Smooth muscle cell (in vitro differentiated cells): Measurements from ENCODE around the gene SDK2. TPM values are rescaled to one million over a fixed set of nuclear protein-coding genes. Genes with fewer than 3 reads are reported as not detected.

Experiments
- DNase-seq: peaks from one replicate; lab custom pipeline; 2025; ENCODE audit not compliant: unreplicated experiment; lab: John Stamatoyannopoulos, UW
- H2AFZ ChIP-seq: fragments of 200-600 bp; sonication (generic); 2 replicates; pipeline ENCODE4 v1.6.0; 2016; ENCODE audit warnings: antibody characterized with exemption, low read depth, mild to moderate bottlenecking
- H3F3A ChIP-seq: fragments of 200-600 bp; sonication (generic); 2 replicates; pipeline ENCODE4 v1.6.0; 2017; ENCODE audit warnings: antibody characterized with exemption, low read depth
- H3K27ac ChIP-seq: fragments of 200-600 bp; sonication (generic); 2 replicates; pipeline ENCODE4 v1.5.1; 2016; ENCODE audit warnings: low read depth, mild to moderate bottlenecking
- H3K27me3 ChIP-seq: fragments of 200-600 bp; sonication (generic); 2 replicates; pipeline ENCODE4 v1.6.1; 2016; ENCODE audit warnings: low read depth, mild to moderate bottlenecking
- H3K36me3 ChIP-seq: fragments of 200-600 bp; sonication (generic); 2 replicates; pipeline ENCODE4 v1.5.1; 2016; ENCODE audit warnings: low read depth
- H3K4me1 ChIP-seq: fragments of 200-600 bp; sonication (generic); 2 replicates; pipeline ENCODE4 v1.5.1; 2016; ENCODE audit warnings: low read depth
- H3K4me2 ChIP-seq: fragments of 200-600 bp; sonication (generic); 2 replicates; pipeline ENCODE4 v1.6.0; 2016; ENCODE audit warnings: mild to moderate bottlenecking
- H3K4me3 ChIP-seq: fragments of 200-600 bp; sonication (generic); 2 replicates; pipeline ENCODE4 v1.5.1; 2016; ENCODE audit warnings: mild to moderate bottlenecking
- H3K79me2 ChIP-seq: fragments of 200-600 bp; sonication (generic); 2 replicates; pipeline ENCODE4 v1.6.0; 2016; ENCODE audit warnings: low read depth, mild to moderate bottlenecking
- H3K9ac ChIP-seq: fragments of 200-600 bp; sonication (generic); 2 replicates; pipeline ENCODE4 v1.6.0; 2016; ENCODE audit warnings: low read depth
- H3K9me3 ChIP-seq: fragments of 200-600 bp; sonication (generic); replicated peaks from 2 replicates; pipeline ENCODE4 v1.5.1; 2016; ENCODE audit warnings: low read depth
- H4K20me1 ChIP-seq: fragments of 200-600 bp; sonication (generic); 2 replicates; pipeline ENCODE4 v1.6.0; 2016; ENCODE audit warnings: low read depth
- WGBS: methylation state at CpG from one replicate; pipeline ENCODE4 v1.1.7; 2016; ENCODE audit warnings: low lambda C conversion rate; 5-methylcytosine and 5-hydroxymethylcytosine counted together
- polyA plus RNA-seq: library from polyadenylated mRNA; unstranded; fragments of >200 nt; fragmentation: Nextera tagmentation; extraction: Ambion mirVana; gene quantifications from 2 replicates; pipeline ENCODE4 v1.2.1, GENCODE V29; 2016
- total RNA-seq: library from RNA; depleted of rRNA; stranded (reverse); fragments of >200 nt; gene quantifications from 2 replicates; pipeline ENCODE4 v1.2.3, GENCODE V29; 2014
- TF ChIP-seq, protein P1 (sequence below): fragments of 200-600 bp; sonication (generic); IDR thresholded peaks from 2 replicates; pipeline ENCODE4 v1.5.1; 2017; ENCODE audit warnings: borderline replicate concordance, mild to moderate bottlenecking, antibody characterized with exemption; ENCODE audit not compliant: insufficient read depth, poor library complexity, severe bottlenecking

Gene SDK2
- total and polyA plus RNA-seq, 2 experiments from 2014 or later = 4.6 to 6.5 TPM

DNA sequence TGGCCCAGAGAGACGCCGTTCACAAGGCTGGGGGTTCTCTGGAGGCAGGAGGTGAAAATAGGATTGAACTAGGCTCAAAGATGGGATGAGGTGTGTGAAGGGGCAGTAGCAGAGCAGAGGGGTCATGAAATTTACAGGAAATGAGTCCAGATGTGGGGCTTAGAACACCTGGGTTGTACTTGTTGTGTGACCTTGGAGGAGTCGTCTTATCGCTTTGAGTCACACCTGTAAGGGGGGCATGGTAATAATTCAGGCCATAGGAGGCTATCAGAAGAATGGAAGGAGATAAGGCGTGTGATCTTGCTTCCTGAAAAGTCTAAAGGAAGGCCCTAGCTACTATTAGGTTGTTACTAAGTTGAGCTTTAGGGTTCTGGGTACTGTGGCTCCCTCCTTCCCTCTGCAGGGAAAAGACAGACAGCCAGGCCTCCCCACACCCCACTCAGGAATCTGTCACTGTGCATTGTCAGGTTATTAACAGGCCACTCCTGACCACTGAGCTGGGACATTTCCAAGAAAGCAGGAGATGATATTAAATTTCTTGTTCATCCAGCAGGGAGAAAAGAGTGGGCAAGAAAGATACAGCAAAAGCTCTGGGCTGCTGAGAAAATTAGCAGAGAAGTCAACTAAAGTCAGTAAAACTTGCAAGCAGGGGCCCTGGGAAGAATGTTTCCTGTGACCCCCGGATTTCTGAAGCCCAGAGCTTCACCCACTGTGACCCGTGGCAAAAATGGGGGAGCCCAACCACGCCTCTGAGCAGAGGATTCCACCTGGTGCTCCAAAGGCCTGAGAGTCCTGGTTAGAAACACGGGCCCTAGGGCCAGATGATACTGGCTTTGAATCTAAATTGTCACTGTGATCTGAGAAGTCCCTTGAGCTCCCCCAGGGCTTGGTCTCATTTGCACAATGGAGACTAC is 326.5 kb downstream of the SDK2 start:
- WGBS = 80% methylated on average over 9 of the region's 9 CpGs
- Histone ChIP-seq H3K79me2 (no peaks in the 10 kb centered on the region), H3K4me2 (peak overlapping the region; percentile 32), H3F3A (peaks cover 5% of the 10 kb centered on the region), H3K9ac (no peak overlapping the region), H3K27ac (no peak overlapping the region), H3K36me3 (no peaks in the 10 kb centered on the region), H3K9me3 (no peaks in the 10 kb centered on the region), H3K4me3 (no peak overlapping the region), H3K27me3 (no peaks in the 10 kb centered on the region), H3K4me1 (peaks cover under 1% of the 10 kb centered on the region), H2AFZ (no peak overlapping the region), H4K20me1 (no peaks in the 10 kb centered on the region)
- TF ChIP-seq, protein P1, sequence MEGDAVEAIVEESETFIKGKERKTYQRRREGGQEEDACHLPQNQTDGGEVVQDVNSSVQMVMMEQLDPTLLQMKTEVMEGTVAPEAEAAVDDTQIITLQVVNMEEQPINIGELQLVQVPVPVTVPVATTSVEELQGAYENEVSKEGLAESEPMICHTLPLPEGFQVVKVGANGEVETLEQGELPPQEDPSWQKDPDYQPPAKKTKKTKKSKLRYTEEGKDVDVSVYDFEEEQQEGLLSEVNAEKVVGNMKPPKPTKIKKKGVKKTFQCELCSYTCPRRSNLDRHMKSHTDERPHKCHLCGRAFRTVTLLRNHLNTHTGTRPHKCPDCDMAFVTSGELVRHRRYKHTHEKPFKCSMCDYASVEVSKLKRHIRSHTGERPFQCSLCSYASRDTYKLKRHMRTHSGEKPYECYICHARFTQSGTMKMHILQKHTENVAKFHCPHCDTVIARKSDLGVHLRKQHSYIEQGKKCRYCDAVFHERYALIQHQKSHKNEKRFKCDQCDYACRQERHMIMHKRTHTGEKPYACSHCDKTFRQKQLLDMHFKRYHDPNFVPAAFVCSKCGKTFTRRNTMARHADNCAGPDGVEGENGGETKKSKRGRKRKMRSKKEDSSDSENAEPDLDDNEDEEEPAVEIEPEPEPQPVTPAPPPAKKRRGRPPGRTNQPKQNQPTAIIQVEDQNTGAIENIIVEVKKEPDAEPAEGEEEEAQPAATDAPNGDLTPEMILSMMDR = no peak
- no peak for DNase-seq

DNA sequence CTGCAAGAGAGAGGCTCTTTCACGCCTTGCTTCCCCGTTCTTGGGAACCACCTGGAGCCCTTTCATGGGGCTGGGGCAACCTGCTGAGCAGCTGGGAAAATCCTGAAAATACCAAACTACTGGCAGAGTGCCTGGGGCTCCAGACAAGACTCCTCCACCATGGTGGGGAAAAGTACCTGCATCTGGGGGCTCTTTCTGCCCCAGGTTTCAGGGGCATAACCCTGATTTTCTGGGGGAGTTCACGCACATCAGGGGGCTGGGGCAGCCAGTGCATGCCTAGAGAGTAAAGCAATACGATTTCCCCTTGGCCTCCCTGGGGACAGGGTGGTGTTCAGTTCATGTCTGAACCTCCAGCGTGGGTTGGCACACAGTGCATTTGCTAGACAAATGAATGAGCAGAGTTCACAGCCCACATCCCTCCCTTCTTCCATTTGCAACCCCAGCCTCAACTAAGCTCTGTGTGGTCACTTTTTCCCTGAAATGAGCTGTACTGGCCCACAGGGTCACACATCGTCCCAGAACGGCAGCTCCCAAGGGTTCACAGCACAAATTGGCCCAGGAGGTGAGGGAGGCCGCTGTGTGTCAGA is 327.2 kb downstream of the SDK2 start:
- Histone ChIP-seq H3K9ac (no peak overlapping the region), H3K4me3 (no peak overlapping the region), H3K27ac (no peak overlapping the region), H2AFZ (no peak overlapping the region), H3K4me1 (peaks cover 7% of the 10 kb centered on the region), H3K36me3 (no peaks in the 10 kb centered on the region), H3K79me2 (no peaks in the 10 kb centered on the region), H3K4me2 (peak overlapping the region; percentile 32), H3K27me3 (no peaks in the 10 kb centered on the region), H3K9me3 (no peaks in the 10 kb centered on the region), H3F3A (peaks cover 5% of the 10 kb centered on the region), H4K20me1 (no peaks in the 10 kb centered on the region)
- TF ChIP-seq, protein P1 = no peak
- 64% methylated on average over 8 of the region's 8 CpGs for WGBS
- no peak for DNase-seq

DNA sequence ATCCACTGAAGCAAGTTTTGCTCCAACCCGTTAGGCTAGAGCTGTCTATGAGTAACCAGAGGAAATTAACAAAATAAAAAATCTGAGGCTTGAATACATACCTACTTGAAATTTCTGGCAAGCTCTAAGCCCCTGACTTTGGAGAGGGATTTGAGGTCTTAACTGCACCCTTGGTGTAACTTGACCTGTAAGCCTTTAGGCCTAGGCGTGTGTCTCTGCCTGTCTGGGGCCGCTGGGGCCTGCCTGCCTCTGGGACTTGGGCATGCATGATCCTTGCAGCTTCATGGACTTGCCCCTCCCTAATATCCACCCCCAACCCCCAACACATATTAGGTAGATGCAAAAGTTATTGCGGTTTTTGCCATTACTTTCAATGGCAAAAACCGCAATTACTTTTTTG is 328.8 kb downstream of the SDK2 start:
- peaks cover 3% of the 10 kb centered on the region for H3K79me2 ChIP-seq
- 44% methylated on average over 5 of the region's 5 CpGs for WGBS
- TF ChIP-seq, protein P1 = no peak
- no peak overlapping the region for H2AFZ ChIP-seq
- H3K4me3 ChIP-seq = no peak overlapping the region
- DNase-seq = no peak
- no peaks in the 10 kb centered on the region for H3F3A ChIP-seq
- H3K4me2 ChIP-seq = no peak overlapping the region
- H3K9ac ChIP-seq = no peak overlapping the region
- H3K9me3 ChIP-seq = no peaks in the 10 kb centered on the region
- H3K27ac ChIP-seq = no peak overlapping the region
- H4K20me1 ChIP-seq = no peaks in the 10 kb centered on the region
- no peaks in the 10 kb centered on the region for H3K27me3 ChIP-seq
- H3K36me3 ChIP-seq = no peaks in the 10 kb centered on the region
- H3K4me1 ChIP-seq = peaks cover 7% of the 10 kb centered on the region
